ENCODE data around the gene CCDC102B.
"Not testable (repeated sequence)": the region's sequence is repeated elsewhere in the genome, so short reads cannot be mapped to it uniquely, and the experiment has no call there.

The CCDC102B gene

DNA sequence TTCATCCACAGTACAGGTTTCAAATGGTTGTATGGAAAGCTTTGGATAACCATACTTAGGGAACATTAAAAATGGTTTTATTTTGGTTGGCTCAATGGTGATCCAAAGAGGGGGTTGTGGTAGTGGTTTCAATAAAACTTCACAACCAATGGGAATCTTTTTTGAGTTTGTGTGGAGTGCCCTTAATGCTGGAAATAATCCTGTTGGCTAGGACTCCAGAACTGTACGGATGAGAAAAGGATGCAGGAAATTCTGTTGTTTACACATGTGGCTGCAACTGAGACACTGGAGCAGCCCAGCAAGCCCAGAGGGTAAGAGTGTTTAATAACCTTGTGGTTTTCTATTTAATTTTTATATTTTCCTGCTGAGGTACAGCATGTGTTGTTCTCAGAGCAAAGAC, at the start of gene CCDC102B:
Gene CCDC102B, plus strand, starts transcription at position 210 of the 400 bp plus-strand sequence. CDS start 38,684 bp downstream, outside the sequence.
- no peak for FAIRE-seq

DNA sequence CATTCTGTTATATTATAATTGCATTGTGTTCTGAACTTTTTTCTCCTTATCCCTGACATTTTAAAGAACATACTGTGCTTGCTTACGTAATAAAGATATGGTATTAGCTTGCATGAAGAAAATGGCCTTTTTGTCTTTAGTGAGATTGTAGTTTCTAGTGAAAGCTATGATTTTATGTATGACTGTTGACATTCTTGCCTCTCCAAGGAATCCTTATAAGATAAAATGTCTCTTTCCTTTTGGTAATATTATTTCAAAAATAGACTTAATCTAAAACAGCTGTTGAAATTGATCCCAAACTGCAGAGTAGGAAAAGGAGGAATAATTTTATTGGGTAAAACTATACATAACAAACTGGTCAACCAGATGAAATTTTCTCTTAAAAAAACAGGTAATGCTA, 40.8 kb upstream of the CCDC102B start:
- FAIRE-seq: no peak

DNA sequence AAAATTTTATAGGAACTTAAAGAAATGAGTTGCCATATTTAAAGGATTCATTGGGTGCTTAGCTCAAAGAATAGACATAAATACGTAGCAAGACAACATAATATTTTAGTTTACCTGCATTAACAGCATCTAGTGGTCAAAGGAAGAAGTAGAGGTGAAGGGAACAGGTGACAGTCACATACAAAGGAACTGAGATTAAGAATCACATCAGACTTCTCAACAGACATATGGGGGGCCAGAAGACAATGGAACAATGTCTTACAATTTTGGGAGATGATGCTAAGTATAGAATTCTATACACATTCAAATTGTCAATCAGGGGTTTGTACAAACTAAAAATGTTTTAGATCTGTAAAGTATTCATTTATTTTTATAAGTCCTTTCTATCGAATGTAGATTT, 38.6 kb upstream of the CCDC102B start:
- FAIRE-seq: no peak

DNA sequence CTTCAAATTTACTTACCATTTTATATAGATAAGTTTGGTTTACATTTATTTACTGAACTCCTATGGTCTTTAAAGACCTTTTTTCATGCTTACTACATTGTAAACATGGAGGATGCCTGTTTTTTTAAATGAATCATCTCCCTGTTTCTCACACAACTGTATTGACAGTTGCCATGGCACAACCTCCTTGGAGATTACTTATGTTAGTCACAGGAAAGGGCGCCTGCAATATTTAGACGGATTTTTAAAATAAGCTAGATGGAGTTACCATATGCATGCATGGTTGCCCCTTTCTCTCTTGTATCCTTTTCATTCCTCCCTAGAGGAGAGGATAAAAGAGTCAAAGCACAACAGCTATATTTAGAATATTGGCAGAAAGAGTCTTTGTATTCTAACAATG, 34.8 kb upstream of the CCDC102B start:
- no peak for FAIRE-seq

DNA sequence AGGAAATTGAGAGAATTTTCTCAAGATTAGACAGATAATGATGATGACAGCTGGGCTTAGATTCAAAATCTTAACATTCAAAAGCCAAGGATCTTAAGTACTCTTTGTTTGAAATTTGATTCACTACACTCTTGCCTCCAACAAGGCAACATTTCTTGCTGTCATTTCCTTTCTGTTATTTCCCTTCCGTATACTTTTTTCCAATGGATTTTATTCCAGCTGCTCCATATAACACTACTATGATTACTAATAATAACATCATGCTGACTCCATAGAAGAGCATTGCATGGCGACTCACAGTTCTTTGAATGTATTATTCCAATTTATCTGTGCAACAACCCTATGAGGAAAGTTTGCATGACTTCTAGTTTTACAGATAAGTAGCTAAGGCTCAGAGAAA, 33.9 kb upstream of the CCDC102B start:
- no peak for FAIRE-seq

DNA sequence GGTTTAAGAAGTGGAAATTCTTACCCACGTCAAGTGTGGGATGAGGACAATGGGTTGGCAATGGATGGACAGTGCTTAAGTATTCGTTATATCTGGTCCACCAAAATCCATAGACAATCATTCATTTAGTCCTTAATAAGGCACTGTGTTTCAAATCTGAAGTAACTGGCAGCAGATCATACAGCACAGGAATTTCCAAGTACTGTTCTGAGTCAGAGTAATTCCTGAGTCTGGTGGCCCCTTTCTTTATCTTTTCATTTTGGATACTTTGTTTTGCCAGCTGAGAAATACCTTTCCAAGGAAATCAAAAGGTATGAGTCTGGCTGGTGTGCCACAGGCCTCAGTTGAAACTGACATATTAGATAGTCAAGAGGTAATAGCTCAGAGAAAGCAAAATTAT, 31.4 kb upstream of the CCDC102B start:
- FAIRE-seq: no peak

DNA sequence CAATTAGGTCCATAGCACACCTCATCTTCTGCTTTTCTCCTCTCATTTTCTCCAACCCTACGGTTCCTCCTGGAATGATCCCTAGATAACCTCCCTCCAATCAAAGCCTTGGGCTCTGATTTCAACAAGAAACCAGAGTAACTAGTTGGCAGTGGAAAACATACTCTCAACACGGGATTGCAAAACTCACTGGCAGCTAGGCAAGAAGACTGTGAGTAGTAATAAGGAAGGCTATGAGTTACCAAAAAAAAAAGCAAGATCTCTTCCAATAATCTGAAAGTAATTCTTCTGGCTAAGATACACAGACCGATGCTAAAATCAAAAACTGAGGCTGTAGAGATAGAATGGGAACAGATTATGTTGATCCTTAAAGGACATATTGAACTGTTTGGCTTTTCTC, 28.4 kb upstream of the CCDC102B start:
- FAIRE-seq: no peak

DNA sequence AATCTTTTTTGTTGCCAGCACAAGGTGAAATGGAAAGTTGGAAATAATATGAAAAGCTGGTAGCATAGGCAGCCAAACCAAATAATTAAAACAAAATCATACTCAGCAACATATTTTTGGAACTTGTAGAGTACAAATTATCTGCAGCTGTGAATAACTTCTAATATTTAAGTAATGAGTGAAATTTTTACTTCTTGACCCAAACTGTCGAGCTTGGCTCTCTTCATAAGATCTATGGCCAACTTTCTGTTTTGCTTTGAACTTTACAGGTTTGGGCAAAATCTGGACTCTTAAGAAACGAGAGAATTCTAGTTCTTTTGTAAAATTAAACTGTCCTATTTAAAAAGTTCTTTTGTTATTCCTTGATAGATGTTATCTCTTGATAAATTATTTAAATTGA, 25.6 kb upstream of the CCDC102B start:
- no peak for FAIRE-seq

DNA sequence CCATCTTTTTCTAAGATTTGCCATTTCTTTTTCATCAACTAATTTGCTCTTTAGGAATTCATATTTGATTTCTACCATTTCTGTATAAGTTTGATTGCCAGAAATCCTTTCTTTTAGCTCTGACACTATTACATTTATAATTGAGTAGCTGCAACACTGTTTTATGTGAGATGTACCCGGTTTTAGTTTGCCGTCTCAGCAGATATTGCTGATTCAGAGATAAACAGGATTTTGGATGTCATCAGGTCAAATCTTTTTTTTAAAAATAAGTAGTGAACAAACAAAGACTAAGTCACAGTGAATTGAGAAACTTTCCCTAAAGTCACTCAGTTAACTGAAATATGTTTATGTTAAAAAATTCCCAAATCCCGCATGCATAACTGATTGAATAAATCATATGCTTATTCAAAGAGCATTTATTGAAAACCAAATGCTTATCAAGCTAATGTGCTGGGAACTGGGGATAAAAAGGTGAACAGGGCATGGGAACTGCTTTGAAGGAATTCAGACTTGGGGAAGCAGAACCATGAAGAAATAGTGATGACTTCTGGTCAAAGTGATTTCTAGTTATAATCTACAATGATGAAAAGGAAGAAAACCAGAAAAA, 19.5 kb upstream of the CCDC102B start:
- no peak for FAIRE-seq

DNA sequence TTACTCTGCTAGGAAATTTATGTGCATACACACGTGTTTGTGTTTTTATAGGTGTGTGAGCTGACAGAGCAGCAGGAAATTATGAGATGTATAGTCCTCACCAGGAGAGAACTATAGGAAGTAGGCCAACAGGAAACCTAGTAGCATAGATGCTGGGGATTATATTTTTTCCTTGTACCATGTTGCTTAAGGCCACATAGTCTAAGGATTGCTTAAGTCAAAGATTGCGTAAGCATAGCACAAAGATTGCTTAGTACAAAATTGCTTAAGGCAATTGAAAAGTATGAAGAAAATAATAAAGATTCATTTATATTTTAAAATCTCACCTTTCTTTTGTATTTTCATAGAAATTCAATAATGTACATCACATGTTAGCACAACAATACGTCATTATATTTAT, 18.7 kb upstream of the CCDC102B start:
- FAIRE-seq: no peak

DNA sequence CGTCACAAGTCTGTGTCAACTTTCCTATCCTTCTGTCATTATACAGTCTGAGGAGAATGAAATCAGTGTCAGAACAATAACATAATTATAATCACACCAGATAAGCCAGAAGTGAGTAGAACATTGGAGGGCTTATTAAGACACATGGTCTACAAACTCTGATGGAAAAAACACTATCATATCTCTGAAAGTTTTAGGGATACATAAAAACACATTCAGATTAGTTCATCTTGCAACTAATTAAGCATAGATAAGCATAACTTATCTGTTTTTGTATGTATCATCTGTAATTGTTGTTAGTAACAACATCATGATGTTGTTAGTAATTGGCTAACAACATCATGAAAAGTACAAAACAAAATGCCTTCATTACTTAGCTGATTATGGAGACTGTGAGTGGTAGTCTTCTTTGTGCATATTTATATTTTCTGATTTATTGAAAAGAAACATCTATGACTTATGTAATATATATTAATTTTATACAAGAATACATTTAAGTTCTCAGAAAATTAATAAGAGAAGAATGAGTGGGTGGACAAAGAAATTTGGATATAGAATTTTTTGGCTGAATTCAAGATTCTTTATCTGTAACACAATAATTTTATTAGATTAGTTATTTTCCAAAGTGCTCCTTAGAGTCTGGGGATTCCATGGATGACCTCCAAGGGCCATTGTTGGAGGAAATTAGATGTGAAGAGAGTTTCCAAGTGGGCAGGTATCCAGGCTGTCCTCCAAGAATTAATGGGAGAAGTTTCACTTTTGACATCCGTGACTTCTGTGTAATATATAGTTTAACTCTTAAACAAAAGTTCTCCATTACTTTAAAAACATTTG, 16.9 kb upstream of the CCDC102B start:
- FAIRE-seq: no peak

DNA sequence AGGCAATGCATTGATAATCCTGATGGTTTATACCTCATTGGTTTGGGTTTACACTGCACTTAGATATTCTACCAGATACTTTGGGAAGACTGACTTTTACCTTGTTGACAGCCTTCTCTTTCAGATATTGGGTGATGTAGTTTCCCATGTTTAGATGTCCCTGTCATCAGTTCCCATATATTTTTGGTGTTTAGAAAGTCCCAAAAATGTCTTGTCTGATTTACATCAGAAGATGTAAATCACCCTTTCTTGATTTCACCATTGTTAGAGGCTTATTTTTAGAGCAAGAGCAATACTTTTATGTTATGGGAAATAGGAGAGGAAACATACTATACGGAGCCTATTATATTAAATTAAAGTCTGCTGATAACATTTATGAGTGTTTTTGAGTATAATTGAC, 14.4 kb upstream of the CCDC102B start:
- FAIRE-seq: no peak

DNA sequence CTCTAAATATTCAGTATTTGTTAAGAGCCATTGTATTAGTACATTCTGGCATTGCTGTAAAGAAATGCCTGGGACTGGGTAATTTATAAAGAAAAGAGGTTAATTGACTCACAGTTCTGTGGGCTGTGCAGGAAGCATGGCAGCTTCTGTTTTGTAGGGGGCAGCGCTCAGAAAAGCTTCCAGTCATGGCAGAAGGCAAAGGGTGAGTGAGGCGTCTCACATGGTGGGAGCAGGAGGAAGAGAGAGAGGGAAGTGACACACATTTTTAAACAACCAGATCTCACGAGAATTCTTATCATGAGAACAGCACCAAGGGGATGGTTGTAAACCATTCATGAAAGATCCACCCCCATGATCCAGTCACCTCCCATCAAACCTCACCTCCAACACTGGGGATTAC, 13.8 kb upstream of the CCDC102B start:
- FAIRE-seq: no peak

DNA sequence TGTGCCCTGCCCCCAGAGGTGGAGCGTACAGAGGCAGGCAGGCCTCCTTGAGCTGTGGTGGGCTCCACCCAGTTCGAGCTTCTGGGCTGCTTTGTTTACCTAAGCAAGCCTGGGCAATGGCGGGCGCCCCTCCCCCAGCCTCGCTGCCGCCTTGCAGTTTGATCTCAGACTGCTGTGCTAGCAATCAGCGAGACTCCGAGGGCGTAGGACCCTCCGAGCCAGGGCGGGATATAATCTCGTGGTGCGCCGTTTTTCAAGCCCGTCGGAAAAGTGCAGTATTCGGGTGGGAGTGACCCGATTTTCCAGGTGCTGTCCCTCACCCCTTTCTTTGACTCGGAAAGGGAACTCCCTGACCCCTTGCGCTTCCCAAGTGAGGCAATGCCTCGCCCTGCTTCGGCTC, 7.6 kb upstream of the CCDC102B start:
- not testable (repeated sequence) for FAIRE-seq

DNA sequence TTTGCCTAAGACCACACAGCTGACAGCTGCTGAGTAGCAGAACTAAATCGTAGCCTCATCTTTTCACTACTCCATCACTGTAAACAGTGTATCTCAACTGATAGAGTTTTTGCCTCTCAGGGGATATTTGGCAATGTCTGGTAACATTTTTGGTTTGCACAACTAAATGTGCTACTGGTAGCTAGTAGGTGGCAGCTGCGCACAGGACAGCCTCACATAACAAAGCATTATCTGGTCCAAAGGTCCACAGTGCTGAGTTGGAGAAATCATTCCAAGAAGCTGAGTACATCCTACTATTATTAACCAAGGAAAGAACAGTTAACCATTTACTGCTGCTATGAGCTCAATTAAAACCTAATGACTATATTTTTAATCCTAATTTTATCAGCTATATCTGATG, 6.1 kb upstream of the CCDC102B start:
- FAIRE-seq: no peak

DNA sequence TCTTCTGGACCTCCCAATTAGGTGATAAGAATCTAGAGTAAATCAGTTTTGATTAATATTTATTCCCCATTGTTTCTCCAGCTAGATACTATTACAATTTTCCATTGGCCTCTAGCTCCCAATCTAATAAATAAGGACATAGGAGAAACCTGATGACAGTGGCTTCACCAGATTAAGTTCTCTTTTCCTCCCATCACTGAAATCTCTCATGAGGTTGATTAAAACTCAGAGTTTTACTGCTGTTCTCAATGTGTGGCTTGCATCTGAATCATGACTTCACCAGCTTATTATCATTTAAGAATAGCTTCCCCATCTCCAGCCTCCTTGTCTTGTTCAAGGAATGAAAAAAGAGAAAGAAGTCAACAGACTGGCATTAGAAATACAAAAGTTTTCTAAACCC, 3.9 kb upstream of the CCDC102B start:
- no peak for FAIRE-seq

DNA sequence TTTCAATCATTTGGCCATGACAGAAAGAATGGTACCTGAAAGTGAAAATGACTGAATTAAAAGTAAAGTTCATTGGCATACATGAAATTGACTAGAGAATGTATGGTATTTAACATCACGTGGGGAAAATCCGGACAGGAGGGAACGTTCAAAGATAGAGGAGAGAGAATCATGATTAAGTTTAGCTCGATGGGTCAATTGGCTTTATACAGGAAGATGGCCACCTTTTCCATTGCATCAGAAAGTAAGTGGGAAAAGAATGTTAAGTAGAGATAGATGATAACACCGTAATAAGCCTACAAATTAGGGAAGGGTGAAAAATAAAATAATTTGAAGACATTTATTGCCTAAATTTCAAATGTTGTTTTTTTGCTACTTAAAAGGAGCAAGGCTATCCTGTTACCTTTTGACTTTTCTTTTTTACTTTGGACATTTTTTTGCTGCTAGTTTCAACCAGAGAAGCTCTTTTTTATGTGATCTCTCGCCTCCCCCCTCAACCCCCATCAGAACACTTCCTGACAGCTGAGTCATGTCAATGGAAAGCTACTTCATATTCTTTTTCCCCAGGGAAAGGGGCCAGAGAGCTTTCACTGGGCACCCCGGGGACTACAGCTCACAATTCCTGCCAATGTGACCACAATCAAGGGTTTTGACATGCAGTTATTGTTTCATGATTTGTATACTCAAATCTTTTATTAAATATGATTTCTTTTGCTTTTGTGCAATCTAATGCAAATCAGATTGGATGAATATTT, 767 bp upstream of the CCDC102B start:
- FAIRE-seq: no peak

DNA sequence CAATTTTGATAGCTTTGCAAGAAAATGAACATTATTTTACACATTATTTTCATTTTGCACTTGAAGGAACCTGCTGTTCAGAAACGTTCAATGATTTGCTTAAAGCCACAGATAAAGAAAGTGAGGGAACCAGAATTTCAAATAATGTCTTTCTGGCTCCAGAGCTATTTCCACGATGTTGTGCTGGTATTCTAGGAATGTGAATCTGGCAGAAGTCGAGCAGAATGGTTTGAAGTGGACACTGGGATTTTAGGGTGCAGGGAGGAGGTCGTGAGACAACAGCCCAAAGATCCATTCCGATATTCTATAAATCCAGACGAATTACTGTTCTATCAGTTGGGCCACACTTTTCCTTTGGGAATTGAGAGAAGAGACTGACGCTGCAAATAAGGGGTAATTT, 2.2 kb downstream of the CCDC102B start:
- FAIRE-seq: no peak

DNA sequence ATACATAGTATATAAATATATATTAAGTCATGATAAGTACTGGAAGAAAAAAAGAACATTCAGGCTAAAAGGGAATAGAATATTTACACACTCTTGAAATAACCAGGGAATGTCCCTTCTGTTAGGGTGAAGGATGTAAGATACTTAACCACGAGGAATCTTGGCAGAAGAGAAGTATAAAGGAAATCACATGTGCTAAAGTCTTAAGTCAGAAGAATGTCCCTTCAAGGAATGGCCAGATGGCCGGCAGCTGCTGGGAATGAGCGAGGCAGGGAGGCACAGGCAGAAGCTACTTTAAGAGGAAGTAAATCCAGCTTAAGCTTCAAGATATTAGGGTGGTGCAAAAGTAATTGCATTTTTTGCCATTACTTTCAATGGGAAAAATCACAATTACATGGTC, 5.5 kb downstream of the CCDC102B start:
- no peak for FAIRE-seq

DNA sequence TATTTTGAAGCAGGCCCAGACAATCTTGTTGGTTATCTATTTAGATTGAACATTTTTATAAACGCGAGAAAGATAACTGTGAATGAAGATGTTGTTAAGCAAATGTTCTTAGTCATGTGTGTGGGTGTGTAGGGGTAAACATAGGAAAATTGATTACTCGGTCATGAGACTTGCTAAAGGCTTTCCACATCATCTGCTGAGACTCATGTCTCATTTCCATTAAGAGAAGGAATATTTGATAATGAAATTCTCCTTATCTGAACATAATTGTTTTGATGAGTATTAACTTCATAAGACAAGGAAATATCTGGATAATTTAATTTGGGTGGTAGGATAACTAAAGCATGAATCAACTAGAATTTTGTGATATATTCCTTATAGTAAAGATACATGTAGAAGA, 19.7 kb downstream of the CCDC102B start:
- no peak for FAIRE-seq

DNA sequence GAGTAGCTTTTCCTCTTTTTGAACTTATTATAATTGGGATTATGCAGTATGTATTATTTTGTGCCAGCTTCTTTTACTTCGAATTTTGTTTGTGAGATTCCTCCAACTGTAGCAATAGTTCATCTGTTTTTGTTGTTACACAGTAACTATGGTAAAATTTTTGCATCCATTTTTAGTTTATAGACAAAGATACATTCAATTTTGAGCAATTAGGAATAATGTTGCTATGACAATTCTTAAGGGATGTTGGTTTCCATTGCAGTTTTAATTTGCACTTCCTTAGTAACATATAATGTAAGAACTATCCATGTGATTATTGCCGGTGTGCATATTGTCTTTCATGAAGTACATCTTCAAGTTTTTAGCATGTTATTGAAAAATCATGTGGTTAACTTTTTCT, 20.7 kb downstream of the CCDC102B start:
- no peak for FAIRE-seq

DNA sequence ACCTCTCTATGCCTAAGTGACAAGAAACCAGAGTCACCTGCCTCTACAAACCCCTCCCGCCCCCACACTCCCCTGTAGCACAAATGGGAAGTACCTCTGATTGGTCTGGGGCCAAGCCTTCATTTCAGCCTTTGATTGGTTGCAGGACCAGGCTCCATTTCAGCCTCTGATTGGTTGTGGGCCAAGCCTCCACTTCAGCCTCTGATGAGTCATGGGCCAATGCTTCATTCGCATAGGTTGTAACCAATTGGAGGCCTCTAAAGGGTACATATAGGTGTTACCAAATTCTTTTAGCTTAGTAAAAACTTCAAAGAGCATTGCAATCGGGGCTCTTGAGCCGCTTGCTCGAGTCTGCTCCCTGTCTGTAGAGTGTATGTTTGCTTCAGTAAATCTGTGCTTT, 25.0 kb downstream of the CCDC102B start:
- FAIRE-seq: no peak

DNA sequence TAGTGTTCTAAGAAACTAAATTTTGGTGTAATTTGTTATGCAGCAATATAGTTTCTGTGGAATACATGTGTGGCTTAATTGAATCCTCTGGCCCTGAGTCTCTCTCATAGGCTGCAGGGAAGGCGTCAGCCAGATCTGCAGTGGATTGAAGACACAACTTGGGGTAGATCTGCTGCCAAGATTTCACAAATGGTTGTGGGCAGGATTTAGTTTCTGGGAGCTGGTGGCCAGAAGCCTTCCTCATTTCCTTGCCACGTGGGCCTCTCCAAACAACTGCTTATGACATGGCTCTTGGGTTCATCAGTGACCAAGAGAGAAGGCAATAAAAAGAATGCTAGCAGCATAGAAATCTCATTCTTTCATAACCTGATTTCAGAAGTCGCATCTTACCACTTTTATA, 28.2 kb downstream of the CCDC102B start:
- FAIRE-seq: no peak
